Spleen (tissue), 11 donors: ENCODE measurements around the gene SLCO4A1. TPM values are rescaled to one million over a fixed set of nuclear protein-coding genes. Genes with fewer than 3 reads are reported as not detected.

ENCODE experiments used
- DNase-seq: peaks from one replicate; pipeline ENCODE4 v3.0.0-alpha.2; 2020
- H3K27ac ChIP-seq, 8 donors: fragments of 200-600 bp; sonication (generic) in 7 of 8; 1 replicate in 4 of 8; 2 replicates in 4 of 8; pipeline versions ENCODE4 v1.5.0 to v1.8.0; 2016 to 2021; ENCODE audit warnings: inconsistent platforms in 4 of 8, mild to moderate bottlenecking in 4 of 8, moderate library complexity in 1 of 8
- H3K27me3 ChIP-seq, 7 donors: fragments of 200-600 bp; sonication (generic) in 6 of 7; replicated peaks in 1 of 7; 1 replicate in 4 of 7; 2 replicates in 3 of 7; pipeline versions ENCODE4 v1.5.0 to v1.8.0; 2016 to 2021; ENCODE audit warnings: inconsistent platforms in 3 of 7, mild to moderate bottlenecking in 1 of 7
- H3K36me3 ChIP-seq, 6 donors: fragments of 200-600 bp; sonication (generic) in 5 of 6; 1 replicate in 4 of 6; 2 replicates in 2 of 6; pipeline versions ENCODE4 v1.5.0 to v1.8.0; 2016 to 2021; ENCODE audit warnings: inconsistent platforms in 2 of 6
- H3K4me1 ChIP-seq, 6 donors: fragments of 200-600 bp; sonication (generic) in 5 of 6; 1 replicate in 3 of 6; 2 replicates in 3 of 6; pipeline versions ENCODE4 v1.5.0 to v1.8.0; 2016 to 2021; ENCODE audit warnings: inconsistent platforms in 3 of 6
- H3K4me3 ChIP-seq, 8 donors: fragments of 200-600 bp; sonication (generic) in 7 of 8; 1 replicate in 4 of 8; 2 replicates in 4 of 8; pipeline versions ENCODE4 v1.5.0 to v1.8.0; 2016 to 2021; ENCODE audit warnings: inconsistent platforms in 4 of 8, mild to moderate bottlenecking in 4 of 8, moderate library complexity in 2 of 8
- H3K9me3 ChIP-seq, 8 donors: fragments of 200-600 bp; sonication (generic) in 7 of 8; 1 replicate in 4 of 8; 2 replicates in 4 of 8; pipeline versions ENCODE4 v1.5.0 to v1.8.0; 2016 to 2021; ENCODE audit warnings: inconsistent platforms in 4 of 8
- CTCF ChIP-seq, 11 experiments: fragments of 200-600 bp in 7 of 11; fragments of 450-650 bp in 4 of 11; sonication (generic) in 4 of 11; IDR thresholded peaks in 8 of 11; conservative IDR thresholded peaks in 3 of 11; 1 replicate in 7 of 11; 2 replicates in 4 of 11; pipeline versions ENCODE4 v1.4.0 to v1.8.0; 2016 to 2021; ENCODE audit warnings: antibody characterized with exemption in 11 of 11, inconsistent platforms in 4 of 11, mild to moderate bottlenecking in 1 of 11
- POLR2A ChIP-seq, 3 donors: fragments of 450-650 bp; IDR thresholded peaks; one replicate each; pipeline ENCODE4 v1.5.1; 2017; ENCODE audit warnings: antibody characterized with exemption in 3 of 3, mild to moderate bottlenecking in 1 of 3
- POLR2AphosphoS5 ChIP-seq, 3 donors: sonication (generic); formaldehyde crosslinking; IDR thresholded peaks; one replicate each; pipeline ENCODE4 v1.5.1; 2017; ENCODE audit warnings: antibody characterized with exemption in 3 of 3
- WGBS, 5 donors: extraction: QIAGEN DNeasy Blood & Tissue Kit in 3 of 5; methylation state at CpG; one replicate each; pipeline versions ENCODE4 v1.1.5 to v1.1.7; 2013 to 2018; 5-methylcytosine and 5-hydroxymethylcytosine counted together
- intact Hi-C: fragments of 100-400 bp; cut with DNase I; formaldehyde crosslinking; loops from one replicate; pipeline ENCODE4 v1.15.0; 2023; ENCODE audit warnings: low total_unique reads
- polyA plus RNA-seq, 3 donors: library from polyadenylated mRNA; stranded (reverse); fragments of 200-250 nt; gene quantifications; one replicate each; pipeline ENCODE4 v1.2.1, GENCODE V29; 2013
- total RNA-seq, 7 donors: library from RNA; depleted of rRNA in 3 of 7; stranded (reverse); fragments of >200 nt in 3 of 7; fragmentation: NEBNext Ultra II Directional in 4 of 7; extraction: Animal tissue kit (Norgen Biotek cat#: 25700) in 4 of 7; gene quantifications; one replicate each; pipeline versions ENCODE4 v1.1.0 to v1.2.1, GENCODE V29; 2016 to 2021
- donor health status: healthy with polysubstance abuse.
- donor health status: DM: no; HTN: no; CAD: no; lungs with moderate emphysema.
- donor health status: DM: no; HTN: no; CAD: no.
- donor health status: Bipolar disorder and iron deficiency.
- donor health status: healthy.
- donor health status: DM: no; HTN: no; CAD: no.
- donor health status: DM: yes; HTN: yes; CAD: no.

Gene SLCO4A1
- total and polyA plus RNA-seq, 10 donors = 2.9 to 16.3 (median 7.0) TPM

- intact Hi-C loops = loop anchor here (5.0 kb wide), 1 partner anchor 115 kb away; no protein-coding TSS in a partner anchor
- WGBS, 5 donors = 21 to 29% (median 26%) methylated on average over 25 to 26 of the region's 26 CpGs
- Histone ChIP-seq H3K4me3 (peak overlapping the region in 1 of 8 donors; percentile 27), H3K9me3 (no peaks in the 10 kb centered on the region), H3K36me3 (no peaks in the 10 kb centered on the region), H3K4me1 (peaks cover 27 to 56% (median 36%) of the 10 kb centered on the region in 6 donors), H3K27ac (peak overlapping the region; percentile 43 to 93 (median 82)), H3K27me3 (no peaks in the 10 kb centered on the region)
- TF ChIP-seq POLR2A (IDR thresholded peaks at IDR 0.05) (no peak), POLR2AphosphoS5 (IDR thresholded peaks at IDR 0.05) (peak in 2 of 3 donors; percentile 59 to 74), CTCF (IDR thresholded peaks at IDR 0.05 in 8 of 11, conservative IDR thresholded peaks at IDR 0.05 in 3 of 11) (peak; percentile 93 to 99 (median 98))
- DNase-seq = peak; percentile 95
These were observed 25.3 kb upstream of the SLCO4A1 start for GRCh38 chr20:62616728-62617621.

DNA sequence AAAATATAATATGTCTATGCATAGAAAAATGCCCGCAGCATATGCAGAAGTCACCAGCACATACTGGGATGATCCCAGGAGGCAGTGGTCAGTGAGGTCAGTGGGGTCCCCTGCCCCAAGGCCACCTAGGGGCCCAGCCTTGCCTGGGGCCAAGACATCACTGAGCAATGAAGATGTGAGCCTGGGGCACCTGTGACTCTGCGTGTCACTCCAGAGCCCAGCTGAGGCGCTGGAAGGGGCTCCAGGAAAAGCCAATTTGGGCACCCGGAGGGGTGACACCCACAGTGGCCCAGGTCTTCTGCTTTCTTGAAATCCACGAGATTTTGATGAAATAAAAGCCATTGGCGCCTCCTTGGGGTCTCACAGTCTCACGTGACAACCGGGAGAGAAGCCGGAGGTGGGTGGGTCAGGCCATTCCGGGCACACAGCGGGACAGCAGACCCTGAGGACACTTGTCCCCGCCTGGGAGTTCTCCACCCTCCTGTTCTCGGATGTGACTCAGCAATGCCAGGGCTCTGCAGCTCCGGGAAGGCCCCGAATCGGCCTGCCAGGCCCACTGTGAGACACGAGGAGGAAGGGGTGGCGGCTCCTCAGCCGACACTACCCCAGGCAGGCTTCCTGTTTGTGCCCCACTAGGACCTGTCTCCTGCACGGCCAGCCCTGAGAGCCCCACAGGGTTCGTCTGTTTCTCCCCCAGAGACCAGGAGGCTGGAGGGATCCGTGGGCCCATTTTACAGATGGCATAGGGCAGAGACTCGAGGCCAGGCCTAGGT lies 24.4 kb upstream of the SLCO4A1 start:
- DNase-seq = peak; percentile 93
- H3K4me1 ChIP-seq = peaks cover 32 to 65% (median 42%) of the 10 kb centered on the region in 6 donors
- peak overlapping the region in 2 of 8 donors; percentile 3 to 27 for H3K4me3 ChIP-seq
- no peaks in the 10 kb centered on the region for H3K27me3 ChIP-seq
- H3K27ac ChIP-seq = peak overlapping the region; percentile 43 to 93 (median 82)
- intact Hi-C loops = loop anchor here (5.0 kb wide), 1 partner anchor 116 kb away; no protein-coding TSS in a partner anchor
- 15 to 26% (median 23%) methylated on average over 11 to 23 of the region's 23 CpGs for WGBS, 5 donors
- H3K36me3 ChIP-seq = no peaks in the 10 kb centered on the region
- TF ChIP-seq POLR2AphosphoS5 (IDR thresholded peaks at IDR 0.05) (peak; percentile 67 to 90 (median 79)), POLR2A (IDR thresholded peaks at IDR 0.05) (peak in 1 of 3 donors; percentile 40), CTCF (IDR thresholded peaks at IDR 0.05 in 8 of 11, conservative IDR thresholded peaks at IDR 0.05 in 3 of 11) (peak in 1 of 11 experiments; percentile 8)
- no peaks in the 10 kb centered on the region for H3K9me3 ChIP-seq

DNA sequence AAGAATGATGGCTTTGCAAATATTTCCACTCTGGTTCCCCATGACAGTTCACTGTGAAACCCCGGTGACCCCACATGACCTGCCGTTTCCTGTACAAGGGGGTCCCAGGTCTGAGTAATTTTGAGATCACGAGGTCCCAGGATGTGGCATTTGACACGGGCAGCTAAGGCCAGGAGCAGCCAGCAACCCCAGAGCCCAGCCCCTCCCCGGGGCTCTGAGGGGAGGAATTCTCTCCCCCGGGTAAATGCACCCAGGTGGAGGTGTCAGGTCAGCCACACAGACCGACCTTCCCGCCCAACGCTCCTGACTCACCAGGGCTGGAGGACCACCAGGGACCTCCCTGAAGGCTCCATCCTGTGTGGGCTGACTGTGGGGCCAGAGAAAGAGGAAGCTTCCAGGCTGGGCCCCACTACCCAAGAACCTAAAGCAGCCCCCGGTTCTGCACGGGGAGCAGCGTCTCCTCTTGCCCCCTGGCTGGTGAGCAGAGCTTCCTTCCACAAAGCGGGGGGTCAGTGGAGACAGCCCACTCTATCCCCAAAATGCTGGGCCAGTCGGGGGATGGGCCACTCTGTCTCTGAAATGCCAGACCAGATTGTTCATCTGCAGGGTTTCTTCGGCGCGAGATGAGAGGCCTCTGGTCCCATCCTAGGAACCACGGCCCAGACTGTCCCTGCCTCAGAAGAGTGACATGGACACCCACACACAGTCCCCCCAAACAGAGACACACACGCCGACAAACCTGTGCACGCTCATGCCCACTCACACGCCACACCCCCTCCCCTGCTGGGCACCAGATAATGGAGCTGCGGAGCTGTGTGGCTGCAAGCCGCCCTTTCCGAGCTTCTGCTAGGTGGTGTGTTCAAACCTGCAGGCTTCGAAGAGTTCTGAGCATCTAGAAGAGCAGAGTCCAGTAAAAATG lies 23.4 kb upstream of the SLCO4A1 start:
- Histone ChIP-seq H3K9me3 (no peaks in the 10 kb centered on the region), H3K4me1 (peaks cover 42 to 75% (median 52%) of the 10 kb centered on the region in 6 donors), H3K27ac (peak overlapping the region; percentile 43 to 93 (median 82)), H3K27me3 (no peaks in the 10 kb centered on the region), H3K4me3 (peak overlapping the region in 1 of 8 donors; percentile 27), H3K36me3 (no peaks in the 10 kb centered on the region)
- DNase-seq = peak; percentile 85
- 44 to 54% (median 50%) methylated on average over 22 to 26 of the region's 26 CpGs for WGBS, 5 donors
- TF ChIP-seq POLR2AphosphoS5 (IDR thresholded peaks at IDR 0.05) = peak in 1 of 3 donors; percentile 22
- no peak for TF ChIP-seq CTCF (IDR thresholded peaks at IDR 0.05 in 8 of 11, conservative IDR thresholded peaks at IDR 0.05 in 3 of 11)
- TF ChIP-seq POLR2A (IDR thresholded peaks at IDR 0.05) = no peak
- intact Hi-C loops = loop anchor here (5.0 kb wide), 1 partner anchor 117 kb away; no protein-coding TSS in a partner anchor
